HG03025 (cell line): ENCODE results near the gene NANOS3.
A peak's percentile ranks its signal among the peaks of the same experiment; 100 is the strongest.

Experiments used
- ATAC-seq: cut with Tn5 transposase; IDR thresholded peaks from one replicate; pipeline ENCODE4 v1.9.1; 2021; ENCODE audit warnings: mild to moderate bottlenecking, moderate library complexity; ENCODE audit not compliant: unreplicated experiment, low FRiP score

Gene NANOS3

GRCh38 chr19:13876834-13877233 lies at the start of gene NANOS3:
Gene NANOS3, plus strand, starts transcription at chr19:13877134. Its CDS starts 115 bp downstream, at chr19:13877249.
- no peak for ATAC-seq

DNA sequence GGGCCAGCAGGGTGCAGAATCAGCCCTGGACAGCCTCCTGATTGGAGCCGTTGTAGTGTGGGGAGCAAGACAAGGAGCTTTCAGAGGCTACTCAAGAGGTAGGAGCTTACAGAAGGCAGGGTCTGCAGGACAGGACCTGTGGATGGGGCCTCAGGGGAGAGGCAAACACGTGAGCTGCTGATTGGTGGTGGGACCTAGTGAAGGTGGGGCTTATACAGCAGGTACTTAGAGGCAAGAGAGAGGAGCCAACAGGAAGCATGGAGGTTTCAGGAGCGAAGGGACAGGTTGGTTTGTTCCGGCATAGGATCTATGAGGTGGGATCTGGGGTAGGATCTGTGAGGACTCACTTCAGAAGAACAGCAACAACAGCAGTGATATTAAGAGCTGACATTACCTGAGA lies 49.3 kb upstream of the NANOS3 start:
- ATAC-seq = no peak

DNA sequence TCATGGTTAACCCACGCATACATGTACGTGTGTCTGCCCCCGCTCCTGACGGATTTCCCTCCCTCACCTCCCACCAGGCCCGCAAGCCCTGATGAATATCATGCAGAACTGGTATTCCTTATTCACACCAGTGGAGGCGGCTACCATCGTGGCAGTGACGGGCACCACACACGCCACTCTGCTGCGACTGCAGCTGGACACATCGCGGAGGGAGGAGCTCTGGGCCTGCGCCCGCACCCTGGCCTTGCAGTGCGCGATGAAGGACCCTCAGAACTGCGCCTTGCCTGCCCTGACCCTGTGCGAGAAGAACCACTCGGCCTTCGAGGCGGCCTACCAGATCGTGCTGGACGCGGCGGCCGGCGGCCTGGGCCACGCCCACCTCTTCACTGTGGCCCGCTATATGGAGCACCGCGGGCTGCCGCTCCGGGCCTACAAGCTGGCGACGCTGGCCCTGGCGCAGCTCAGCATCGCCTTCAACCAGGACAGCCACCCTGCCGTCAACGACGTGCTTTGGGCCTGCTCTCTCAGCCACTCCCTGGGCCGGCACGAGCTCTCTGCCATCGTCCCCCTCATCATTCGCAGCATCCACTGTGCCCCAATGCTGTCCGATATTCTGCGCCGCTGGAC lies 46.7 kb upstream of the NANOS3 start:
- no peak for ATAC-seq

DNA sequence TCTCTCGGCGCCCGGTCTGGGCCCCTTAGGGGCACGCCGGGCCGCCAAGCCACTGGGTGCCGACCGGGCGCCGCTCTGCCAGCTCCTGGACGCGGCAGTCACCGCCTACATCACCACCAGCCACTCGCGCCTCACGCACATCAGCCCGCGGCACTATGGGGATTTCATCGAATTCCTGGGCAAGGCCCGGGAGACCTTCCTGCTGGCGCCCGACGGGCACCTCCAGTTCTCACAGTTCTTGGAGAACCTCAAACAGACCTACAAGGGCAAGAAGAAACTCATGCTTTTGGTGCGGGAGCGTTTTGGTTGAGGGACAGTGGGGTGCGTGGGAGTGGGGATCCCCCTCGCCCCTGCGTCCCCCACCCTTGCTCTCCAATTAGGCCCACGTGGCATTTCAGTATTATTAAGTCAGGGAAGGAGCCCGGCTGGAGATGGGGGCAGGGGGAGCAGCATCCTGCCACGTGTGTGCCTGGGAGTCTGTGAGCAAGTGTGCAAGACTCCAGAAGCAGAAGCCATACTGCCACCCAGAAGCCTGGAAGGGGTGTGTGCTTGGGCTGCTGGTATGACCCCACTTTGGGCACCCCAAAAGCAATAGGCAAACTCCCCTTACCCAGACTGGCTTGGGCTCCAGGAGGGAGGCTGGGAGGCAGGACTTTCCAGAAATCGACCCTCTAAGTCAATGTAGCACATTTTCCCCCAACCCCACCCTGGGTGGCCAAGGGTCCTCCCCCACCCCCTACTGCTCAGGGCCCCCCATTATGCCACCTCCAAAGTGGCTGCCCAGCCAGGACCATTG lies 46.0 kb upstream of the NANOS3 start:
- ATAC-seq = no peak

DNA sequence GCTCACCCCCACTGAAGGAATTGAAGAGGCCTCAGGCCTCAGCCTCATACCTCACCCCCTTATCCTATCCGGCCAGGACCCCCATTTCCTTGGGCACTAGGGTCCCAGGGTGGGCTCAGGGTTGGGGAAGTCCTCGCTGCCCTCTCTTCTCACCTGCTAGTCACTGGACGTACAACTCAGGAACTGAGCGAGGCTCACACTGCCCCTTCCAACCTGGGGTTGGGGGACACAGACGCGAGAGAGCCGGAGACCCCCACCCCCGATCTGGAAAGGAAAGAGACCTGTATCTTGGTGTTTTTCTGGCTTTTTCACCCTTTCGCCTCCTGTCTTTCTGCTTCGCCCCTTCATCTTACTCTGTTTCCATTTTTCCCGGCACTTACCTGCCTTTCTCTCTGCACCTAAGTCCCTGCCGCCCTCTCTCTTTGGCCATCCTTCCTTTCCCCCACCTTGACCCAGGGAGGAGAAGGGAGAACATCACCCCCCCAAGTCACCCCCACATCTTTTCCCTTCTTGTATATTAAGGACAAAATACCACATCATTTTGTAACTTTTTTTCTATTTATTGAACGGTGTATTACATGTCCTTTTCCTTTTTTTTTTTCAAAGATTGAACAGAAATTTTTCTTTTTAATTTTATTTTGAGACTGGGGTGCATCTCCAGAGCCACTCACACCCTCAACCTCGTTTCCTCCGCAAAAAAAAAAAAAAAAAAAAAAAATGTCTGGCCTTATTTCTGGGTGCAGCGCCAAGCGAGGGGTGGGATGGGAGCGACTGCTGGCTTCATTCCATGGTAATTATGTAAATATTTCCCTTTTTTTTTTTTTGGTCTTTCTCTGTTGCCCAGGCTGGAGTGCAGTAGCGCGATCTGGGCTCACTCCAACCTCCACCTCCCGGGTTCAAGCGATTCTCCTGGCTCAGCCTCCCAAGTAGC lies 45.1 kb upstream of the NANOS3 start:
- ATAC-seq = no peak

DNA sequence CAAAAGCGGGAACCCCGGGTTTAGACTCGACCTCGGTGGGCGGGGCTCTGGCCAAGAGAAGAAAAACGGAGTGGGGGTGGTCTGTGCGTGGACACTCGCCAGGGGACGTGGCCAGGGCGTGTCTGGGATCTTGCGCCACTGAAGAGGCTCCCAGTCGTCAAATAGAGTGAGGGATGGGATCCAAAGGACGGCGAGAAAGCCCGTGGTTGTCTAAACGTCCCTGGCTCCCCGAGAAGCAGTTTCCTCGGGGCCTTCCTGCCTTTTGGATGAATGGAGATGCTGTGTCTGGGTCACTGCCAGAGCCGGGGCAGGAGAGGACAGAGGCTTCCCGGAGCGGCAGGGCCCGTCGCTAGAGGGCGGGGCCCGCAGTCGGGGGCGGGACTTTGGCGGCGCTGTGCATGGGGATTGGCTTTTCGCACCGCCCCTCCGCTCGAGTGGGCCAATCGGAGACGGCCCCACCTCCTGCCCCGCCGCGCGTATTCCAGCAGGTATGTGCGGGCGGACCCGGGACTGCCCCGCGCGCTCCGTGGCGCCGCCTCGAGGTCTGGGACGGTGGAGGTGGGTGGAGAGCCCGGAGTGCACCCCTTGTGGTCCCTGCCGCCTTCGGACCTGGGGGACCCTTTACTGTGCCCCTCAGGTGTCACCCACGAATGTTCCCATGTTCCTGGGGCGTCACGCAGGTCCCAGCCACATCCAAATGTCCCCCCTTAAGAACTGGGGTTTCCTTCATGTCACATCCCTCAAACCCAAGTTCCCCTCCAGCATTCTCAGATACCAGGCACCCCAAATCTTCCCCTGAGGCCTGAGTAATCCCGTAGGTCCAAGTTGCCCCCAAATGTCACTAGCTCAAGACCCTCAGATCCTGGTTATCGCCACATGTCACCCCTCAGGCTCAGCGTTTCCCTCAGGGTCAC lies 43.3 kb upstream of the NANOS3 start:
- peak; percentile 56 for ATAC-seq

- no peak for ATAC-seq
These were observed 42.5 kb upstream of the NANOS3 start for GRCh38 chr19:13834244-13835069.

- ATAC-seq = no peak
These were observed 40.9 kb upstream of the NANOS3 start for GRCh38 chr19:13835791-13836723.

- ATAC-seq = no peak
These were observed 38.4 kb upstream of the NANOS3 start for GRCh38 chr19:13838435-13839129.

DNA sequence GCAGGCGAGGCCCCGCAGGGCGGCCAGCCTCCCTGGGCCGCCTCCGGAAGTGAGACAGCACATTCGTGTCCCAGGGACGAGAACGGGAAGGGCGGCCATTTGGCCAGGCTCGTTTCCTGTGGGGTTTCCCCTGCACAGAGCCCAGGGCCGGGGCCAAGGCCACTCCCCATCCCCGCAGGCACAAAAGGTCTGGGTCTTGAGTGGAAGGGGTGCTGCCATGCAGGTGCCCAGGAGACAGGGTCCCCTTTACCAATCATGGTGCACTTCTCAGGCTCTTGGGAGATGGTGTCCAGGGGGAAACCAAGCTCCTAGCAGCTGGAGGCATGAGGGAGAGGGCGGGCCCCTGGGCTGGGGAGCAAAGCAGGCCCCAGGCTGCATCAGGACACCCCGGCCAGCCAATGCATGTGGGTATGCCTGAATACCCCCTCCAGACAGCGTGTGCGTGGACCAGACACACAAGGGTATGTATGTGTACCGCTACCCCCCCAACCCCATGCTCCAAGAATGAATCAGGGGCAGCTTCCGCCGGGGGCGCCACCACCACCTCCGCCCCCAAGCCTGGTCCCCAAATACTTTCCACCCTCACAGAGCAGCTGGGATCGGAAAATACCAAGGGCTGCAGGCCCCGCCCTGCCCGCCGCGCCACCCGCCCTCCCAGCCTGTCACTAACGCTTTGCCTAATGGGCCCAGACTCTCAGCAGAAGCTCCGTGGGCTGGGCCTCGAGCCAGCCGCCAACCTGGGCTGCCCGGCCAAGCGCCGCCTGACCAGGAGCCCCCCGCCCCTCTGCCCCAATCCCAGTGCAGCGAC lies 37.6 kb upstream of the NANOS3 start:
- ATAC-seq = no peak

DNA sequence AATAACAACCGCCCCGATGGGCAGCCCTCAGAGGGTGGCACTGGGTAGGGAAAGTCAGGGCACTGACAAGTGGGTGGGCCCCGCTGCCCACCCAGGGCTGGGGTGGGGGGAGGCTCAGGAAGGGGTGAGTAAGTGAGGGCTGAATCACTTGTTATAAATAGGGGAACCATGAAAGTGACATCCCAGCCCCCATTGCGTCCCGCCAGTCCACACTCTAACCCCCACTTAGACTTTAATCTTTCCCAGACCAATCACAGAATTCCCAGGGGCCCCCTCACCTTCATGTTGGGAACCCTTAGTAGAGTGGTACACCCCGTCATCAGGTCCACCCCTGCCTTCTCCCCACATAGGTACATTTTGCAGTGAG lies 37.0 kb upstream of the NANOS3 start:
- ATAC-seq = no peak

DNA sequence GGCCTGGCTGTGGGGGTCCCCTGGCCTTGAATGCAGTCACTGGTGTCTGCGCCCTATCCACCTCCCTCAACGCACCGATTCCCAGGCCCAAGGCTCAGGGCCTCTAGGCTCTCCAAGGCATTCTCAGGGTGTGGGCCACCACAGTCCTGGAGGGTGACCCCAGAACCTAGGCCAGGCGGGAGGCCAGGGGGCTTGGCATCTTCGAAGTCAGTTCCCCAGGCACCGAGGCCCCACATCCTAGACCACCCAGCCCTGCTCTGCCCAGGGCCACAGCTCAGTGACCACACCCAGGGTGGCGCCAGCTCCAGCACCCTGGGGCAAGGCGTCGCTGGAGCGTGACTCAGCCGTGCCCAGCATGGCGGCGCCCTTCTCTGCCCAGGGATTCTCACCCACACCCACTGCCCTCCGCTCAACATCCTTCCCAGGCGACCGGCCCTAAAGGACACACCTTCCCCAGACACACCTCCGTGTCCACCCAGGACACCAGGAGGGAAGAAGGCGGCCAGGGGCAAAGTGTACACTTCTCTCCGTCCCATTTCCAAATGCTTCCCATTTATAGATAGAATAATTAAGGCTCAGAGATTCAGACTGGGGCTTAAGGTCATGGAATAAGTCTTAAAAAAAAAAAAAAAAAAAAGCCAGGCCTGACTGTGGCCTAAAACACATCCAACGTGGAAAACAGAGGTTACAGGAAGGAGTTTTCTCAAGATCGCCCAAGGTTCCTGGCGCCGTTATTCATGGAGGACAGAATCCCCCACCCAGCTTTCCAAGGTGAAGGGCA lies 36.4 kb upstream of the NANOS3 start:
- ATAC-seq = no peak

DNA sequence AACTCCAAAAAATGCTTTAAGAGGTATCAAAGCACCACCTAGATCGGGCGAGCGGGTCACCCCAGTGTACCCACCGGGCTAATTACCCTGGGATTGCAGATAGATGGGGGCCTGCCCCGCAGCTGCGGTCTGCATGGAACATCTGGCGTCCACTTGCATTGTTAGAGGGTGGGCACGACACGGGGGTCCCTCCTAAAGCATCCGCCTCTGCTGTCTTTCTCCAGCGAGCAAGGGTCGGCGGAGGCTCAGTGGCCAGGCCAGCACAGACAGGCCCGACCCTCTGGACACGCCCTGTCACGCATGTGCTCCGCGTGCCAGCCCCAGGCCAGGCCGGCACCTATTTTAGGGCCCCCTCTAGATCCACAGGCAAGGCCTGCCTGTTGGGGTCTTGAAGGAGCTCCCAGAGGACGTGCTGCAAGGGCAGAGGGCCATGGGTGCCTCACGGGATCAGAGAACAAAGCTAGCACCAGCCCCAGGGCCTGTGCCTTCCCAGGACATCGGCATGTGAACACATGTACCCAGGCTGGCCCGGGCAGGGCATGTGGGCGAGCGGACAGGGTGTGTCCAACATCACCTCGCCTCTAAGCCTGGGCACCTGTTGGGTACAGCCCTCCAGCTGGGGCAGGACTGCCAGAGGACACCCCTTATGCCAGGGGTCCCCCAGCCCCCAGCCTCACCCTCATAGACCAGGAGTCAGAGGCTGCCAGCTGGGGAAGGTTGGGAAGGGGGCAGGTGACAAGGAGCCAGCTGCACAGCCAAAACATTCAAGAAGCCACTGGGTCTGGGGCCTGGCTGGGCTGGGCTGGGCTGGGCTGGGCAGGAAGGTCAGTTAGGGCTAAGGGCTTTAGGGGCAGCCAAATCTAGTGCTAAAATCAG lies 35.6 kb upstream of the NANOS3 start:
- no peak for ATAC-seq

- ATAC-seq = no peak
These were observed 35.0 kb upstream of the NANOS3 start for GRCh38 chr19:13841962-13842290.
